Dedifferentiated amniotic fluid mesenchymal stem cell (primary cell): ENCODE results near the gene SLC38A6.
A peak's percentile ranks its signal among the peaks of the same experiment; 100 is the strongest.

Experiments used
- DNase-seq: peaks from one replicate; pipeline ENCODE4 v3.0.0-alpha.2; 2016; ENCODE audit errors: extremely low spot score

The SLC38A6 gene

DNA sequence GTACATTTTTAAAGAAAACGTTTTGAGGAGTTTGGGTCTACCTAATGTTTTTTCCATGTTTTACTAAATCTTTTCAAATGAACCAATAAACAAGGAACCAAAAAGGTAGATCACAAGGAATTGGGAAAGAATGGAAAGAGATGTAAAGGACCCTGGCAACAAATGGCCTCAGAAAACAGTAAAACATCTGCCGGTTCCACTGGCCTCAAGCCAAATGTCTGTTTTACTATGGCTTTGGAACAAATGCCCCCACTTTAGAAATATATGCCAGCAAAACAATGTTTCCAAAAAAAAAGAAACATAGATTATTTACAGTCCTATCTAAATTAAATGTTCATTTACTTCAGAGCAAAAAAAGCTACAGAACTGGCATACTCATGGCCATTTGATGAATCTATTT is 3.2 kb upstream of the SLC38A6 start:
- DNase-seq, result no peak

DNA sequence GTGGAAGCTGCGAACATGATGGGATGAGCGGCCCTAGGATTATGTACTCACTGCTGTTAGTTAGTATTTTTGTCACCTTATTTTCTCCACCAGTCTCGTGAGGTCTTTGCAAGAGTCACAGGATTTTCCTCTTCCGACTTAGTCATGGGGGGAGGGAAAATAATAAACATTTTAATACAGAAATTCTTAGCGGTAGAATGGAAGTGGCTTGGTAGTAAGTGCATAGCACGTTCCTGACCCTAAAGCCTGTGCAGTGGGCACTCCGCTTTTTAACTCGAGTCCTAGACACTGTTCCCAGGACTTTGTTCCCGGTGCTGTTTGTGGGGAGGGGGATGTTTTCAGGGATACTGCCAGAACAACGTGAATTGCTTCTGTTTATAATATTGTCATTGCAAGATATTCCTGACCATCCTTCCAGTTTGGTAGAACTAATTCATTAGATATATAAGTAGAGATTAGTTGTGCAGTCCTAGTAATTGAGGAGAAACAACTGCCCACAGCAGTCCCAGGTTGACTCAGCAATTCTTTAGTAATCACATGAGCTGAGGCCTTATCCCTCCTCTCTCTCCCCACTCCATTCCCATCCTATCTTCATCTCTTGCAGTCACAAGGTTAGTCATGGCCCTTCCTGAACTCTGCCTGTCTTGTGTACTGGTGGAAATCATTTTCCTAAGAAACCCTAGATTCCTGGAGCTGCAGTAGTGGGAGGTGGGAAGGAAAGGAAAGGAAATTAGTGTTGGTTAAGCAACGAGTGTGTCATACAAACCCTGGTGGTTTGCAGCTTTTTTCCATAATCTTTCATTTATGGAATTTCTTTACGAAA is 799 bp downstream of the SLC38A6 start:
- peak; percentile 44 for DNase-seq

DNA sequence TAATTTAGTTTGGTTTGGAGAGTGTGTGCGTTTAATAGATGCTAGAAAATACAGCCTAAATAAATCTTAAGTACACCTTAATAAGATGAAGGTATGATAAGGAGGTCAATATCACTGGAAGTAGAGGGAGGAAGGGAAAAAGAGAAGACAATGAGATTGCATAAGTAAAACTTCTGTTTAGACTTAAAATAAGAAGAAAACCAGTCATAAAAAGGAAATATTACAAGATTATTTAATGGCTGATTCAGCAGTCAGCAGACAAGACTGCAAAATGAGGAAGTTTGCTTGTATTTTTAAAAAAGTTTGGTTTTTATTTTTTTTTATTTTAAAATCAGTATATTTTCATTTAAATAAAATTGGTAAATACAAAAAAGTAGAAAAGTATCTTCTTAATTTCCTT is 3.2 kb downstream of the SLC38A6 start:
- DNase-seq, result no peak

DNA sequence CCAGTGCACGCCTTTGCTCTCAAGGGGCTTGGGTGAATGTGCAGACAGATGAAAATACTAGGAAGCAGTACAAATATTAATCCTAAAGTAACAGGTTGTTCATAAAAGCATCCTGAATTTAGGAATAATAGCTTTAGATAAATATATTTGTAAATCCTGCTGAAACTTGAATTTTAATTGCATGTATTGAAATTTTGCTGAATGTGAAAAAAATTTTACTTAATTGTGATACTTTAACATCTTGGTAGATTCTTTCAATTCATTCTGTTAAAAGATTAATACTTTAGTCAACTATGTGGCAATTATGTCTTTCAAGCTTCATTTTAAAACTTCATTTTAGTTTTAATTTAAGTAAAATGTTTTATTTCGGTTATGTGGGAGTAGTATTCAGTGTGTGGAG is 5.5 kb downstream of the SLC38A6 start:
- DNase-seq, result no peak

DNA sequence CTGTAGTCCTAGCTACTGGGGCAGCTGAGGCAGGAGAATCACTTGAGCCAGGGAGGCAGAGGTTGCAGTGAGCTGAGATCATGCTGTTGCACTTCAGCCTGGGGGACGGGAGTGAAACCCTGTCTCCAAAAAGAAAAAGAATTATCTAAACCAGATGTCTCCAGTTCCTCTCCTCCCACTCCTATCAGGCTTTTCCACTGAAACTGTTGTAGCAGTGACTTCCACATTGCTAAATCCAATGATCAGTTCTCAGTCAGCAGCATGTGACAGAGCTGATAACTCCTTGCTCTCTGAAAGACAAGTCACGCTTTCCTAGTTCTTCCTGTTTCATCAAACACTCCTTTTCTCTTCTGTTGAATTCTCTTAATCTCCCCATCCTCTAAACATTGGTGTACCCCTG is 8.6 kb downstream of the SLC38A6 start:
- DNase-seq, result peak; percentile 68

DNA sequence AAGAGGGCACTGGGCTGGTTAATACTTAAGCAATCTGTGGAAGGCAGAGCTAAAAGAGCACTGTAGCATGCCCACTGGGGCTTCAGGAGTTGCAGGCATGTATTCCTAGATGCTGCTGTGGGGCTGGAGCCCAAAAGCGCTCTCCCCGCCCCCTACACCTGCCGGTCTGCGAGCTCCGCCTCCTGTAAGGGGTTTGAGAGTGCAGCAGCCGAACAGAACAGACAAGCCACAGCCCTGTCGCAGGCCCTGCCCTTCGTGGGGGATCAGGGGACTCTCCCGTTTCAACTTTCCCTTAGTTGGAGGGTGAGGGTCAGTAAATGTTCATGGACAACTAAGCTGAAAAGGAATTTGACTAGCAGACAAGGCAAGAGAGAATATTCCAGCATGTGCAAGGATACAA is 17.6 kb downstream of the SLC38A6 start:
- no peak for DNase-seq

DNA sequence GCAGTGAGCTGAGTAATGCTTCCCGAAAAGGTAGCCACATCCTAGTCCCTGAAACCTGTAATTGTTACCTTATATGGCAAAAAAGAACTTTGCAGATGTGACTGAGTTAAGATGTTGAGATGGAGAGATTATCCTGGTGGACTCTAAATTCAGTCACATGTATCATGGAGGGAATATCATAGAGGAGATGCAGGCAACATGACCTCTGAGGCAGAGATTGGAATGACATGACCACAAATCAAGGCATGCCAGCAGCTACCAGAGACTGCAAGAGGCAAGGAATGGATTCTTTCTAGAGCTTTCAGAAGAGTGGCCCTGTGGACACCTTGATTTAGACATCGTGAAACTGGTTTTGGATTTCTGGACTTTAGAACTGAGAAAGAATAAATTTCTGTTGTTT is 18.5 kb downstream of the SLC38A6 start:
- DNase-seq, result no peak

DNA sequence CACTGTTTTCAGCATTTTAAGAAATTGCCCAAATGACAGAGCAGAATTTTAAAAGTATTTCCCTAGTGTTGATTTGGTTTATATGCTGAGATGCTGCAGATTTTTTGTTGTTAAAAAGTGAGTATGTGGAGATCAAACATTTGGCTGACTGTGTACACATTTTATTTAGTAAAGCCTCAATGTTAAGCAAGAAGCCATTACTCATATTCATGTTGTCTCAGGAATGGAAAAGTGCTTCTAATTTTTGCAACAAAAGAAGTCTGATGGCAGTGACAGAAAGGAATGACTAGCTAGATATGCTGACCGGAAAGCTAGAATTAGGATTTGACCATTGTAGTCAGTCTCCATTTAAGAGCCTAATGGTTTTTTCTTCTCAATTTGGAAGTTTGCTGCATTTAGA is 22.5 kb downstream of the SLC38A6 start:
- DNase-seq, result peak; percentile 67

DNA sequence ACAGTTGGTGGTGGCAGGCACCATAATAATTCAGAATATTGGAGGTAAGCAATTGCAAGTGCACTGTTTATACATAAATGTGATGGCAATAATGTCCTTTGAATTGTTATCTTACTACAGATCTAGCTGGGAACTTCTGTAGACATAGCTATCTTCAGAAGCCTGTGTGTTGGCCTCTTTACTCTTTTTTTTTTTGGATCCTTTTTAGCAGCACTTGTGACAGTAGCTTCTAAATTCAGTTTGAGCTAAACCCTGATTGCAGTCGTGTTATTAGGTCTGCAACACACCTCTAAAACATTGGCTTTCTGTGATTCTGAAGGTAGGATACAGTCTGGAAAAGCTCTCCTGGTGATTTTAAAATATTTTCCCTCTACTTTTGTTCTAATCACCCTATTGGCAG is 38.5 kb downstream of the SLC38A6 start:
- DNase-seq, result no peak

DNA sequence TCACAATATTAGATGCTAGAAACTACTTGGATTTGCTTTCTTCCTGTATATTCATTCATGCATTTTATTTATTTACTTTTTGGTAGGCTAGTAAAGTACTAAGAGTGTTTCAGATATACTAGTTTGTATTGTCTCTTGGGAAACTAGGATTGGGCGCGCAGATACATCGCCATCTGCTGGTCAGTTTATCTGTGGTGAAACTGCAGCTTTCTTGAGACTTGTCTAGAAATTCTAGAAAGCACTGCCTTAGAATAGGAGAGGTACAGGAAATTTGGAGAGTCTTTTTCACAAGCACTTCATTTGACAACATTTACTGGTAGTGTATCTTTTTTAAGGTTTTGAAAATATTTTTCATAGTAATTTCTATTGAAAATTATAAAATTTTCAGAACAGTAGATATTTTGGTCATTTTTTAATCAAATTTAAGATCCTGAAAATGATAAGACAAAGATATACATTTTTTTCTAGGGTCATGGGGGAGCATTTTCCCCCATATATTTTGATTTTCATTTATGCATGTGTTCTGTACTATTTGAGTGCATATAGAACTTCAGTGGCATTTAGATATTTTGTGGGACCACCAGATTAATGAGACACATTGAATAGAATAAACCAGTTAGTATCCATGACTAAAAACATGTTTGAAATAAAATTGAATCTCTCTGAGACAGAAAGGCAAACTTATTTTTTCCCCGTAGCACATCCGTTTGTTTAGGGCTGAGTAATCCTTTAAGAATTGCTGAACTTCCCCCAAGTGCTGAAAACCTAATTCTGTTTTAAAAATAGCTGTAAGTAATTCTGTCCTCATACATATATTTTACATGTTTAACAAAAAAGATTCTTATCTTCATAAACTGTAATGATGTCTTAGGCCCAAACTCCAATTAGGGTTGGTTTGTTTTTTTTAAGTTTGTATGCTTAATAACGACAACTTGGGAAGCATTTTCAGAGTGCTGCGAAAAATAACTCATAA is 44.5 kb downstream of the SLC38A6 start:
- DNase-seq, result peak; percentile 85

DNA sequence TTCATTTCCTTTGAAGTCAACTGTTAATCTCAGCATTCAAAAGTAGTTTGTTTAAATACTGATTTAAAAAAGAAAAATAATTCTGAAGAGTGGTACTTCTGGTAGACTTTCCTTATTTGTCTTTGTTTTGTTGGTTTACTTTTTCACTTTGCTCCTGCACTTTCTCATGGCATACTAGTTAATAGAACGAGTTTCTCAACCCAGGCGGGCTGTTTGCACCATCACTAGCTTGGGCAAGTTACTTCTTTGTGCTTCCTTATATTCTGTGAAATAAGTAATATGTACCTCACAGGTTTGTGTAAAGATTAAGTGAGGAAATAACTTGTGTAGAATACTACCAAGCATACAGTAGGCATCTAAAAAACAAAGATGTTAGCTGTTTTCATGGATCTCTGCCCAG is 45.5 kb downstream of the SLC38A6 start:
- DNase-seq, result no peak

DNA sequence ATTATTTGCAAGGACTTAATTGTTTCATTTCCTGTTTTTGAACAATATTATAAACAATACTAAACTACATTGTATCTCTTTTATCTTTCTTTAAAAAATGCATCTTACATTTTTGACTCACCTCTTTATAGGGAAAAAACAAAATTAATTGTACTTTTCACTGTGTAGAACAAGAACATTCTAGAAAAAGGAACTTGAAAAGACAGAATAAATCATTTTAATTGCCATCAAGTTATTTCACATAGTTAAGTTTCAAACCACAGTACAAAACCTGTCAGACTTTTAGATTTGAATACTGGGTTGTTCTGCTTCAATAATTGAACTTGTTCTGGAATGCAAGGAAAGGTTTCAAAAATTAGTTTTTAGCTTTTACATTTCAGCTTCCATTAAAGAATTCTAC is 50.0 kb downstream of the SLC38A6 start:
- DNase-seq, result no peak

DNA sequence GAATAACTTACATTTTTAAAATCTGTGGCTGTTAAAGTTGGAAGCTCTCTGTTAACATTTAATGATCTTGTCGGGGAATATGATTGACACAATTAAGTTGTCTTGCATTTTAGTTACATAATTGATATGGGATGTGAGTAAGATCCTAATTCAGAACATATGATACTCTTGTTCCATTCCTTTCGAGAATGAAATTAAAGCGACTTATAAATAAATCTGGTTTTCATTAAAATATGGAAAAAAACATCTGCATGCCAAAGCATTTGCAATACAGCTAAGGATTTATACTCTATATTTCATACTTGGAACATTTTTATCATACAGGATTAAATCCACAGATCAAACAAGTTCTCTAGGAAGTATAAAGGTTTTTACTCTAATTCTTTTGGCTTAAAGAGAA is 52.0 kb downstream of the SLC38A6 start:
- peak; percentile 73 for DNase-seq

DNA sequence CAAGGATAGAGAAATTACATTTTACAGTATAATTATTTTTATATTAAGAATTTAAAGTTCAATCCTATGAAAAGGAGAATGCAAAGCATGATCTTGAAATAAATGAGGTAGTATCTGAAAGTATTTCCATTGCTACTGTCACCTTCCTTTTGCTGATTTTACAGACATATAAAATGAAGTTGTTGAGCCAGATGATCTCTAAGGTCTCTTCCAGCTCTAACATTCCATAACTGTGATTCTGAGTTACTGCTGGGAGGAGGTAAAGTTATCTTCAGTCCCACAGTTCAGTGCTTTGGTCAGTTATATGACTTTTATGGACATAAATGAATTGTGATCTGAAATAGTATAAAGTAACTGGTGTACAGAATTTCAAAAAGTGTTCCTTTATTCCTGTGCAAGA is 52.8 kb downstream of the SLC38A6 start:
- peak; percentile 24 for DNase-seq

DNA sequence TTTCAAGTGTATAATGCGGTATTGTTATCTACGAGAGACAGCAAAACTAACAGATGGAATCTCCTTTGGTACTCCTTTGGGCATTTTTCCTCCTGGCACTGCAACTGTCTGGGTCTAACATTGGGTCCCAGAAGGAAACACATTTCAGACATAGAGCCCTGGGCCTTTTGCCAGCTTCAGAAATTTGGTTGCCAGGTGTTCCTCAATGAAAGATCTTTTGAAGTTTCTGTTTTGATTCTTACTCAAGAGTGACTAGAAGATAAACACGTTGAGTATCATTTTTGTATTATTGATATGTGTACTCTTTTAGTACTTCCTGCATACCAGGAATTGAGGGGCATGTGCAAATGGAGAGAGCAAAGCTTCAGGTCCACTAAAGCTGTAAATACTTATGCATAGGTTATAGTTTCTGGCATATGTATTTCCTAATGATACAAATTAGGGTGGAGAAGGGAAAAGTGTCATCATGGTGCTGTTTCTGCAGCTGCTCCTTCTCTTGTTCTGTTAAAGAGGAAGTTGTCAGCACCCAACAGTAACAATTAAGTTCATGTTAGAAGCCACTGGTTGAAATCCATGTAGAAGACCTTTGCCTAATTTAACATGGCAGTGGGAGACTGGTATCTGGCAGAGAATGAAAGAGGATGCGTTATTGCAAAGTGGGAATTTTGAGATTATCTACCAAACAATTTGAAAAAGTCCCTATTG is 53.5 kb downstream of the SLC38A6 start:
- no peak for DNase-seq

DNA sequence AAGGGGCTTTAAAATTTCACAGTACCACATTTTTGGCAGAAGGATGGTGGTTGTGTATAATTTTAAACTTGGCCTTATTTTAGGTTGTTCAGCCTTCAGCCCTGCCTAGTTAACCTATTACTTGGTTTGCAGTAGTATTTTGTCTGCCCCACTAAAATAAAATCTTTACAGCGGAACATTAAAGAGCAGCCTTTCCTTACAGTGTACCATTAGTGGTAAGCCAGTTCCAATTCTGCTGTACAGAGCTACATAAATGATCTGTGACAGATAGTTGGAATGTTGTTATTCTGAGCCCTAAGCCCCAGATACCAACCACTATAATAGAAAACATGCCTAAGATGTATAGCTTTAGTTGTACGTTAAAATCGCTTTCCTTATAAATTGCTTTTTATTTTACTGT is 56.2 kb downstream of the SLC38A6 start:
- DNase-seq, result peak; percentile 23

DNA sequence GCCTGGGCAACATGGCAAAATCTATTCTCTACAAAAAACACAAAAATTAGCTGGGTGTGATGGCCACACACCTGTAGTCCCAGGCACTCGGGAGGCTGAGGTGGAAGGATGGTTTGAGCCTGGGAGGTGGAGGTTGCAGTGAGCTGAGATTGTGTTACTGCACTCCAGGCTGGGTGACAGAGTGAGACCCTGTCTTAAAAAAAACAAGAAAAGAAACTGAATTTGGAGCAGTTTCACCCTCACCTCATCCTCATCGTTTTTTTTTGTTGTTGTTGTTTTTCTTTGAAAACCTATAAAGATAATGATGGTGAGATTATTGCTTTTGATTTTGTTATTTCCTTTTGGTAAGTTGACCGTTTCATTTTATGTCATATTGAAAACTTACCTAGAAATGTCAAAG is 60.7 kb downstream of the SLC38A6 start:
- DNase-seq, result no peak

DNA sequence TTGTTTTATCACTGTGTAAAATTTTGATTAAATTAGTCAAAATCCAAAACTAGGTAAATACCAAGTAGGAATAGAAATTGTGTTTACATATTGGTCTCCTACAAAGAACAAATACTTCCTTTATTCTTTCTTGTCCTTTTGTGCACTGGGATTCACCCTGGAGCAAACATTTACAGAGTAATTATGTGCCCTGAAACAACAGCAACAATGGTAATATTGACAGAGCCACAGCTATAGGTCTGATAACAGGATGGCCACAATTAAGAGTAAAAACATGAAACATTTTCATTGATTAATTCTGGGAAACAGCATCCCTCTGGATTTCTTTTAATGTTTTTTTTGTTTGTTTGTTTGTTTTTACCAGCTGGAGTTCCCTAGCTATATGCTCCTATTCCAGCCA is 61.2 kb downstream of the SLC38A6 start:
- DNase-seq, result no peak

DNA sequence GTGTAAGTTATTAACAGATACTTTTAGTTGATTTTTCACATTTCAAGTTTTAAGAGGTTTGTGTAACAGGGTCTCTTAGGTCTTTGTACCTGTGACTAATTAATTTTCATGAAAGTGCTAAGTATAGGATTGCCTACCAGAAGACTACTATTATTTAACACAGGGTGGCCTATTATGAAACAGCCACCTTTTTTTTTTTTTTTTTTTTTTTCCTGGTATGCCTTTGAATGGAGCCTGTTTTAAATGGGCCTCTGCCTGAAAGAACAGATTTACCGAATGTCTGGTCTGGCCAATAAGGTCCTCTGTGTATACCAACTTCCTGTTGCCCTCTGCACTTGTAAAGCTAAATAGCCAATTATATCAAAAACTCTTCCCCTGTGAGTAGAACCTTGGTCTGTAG is 62.5 kb downstream of the SLC38A6 start:
- no peak for DNase-seq

DNA sequence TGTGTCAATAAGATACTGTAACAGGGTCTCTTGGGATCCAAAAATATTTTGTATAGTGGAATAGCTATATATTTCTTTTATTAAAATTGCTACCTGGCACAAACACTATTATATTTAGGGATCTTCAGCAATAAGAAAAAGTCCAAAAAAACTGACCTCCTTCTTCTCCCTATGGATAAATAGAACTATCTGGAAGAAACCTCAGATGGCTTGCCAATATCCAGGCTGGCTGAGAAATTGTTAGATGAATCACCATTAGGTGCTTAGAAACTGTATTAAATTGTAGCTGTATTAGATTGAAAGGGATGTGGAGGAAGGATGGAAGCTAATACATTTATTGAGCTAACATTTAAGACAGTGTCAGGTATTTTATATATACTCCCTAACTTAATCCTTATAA is 66.0 kb downstream of the SLC38A6 start:
- no peak for DNase-seq

DNA sequence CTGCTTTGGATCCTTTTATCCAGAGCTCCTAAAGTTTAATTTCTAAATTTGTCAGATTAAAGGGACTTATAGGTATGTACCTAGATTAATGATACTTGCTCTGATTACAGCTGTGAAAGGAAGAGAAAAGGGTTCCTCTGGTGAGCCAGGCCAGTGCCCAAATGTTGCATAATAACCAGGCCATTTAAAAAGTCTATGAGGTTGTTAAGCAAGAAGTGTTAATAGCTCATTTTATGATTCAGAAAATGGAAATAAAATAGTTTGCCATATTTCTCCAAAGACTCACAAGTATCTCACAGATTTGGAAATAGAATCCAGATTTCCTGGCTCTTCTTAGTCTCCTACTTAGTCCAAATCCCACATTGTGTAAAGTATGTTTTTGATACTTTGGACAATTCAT is 67.6 kb downstream of the SLC38A6 start:
- no peak for DNase-seq

DNA sequence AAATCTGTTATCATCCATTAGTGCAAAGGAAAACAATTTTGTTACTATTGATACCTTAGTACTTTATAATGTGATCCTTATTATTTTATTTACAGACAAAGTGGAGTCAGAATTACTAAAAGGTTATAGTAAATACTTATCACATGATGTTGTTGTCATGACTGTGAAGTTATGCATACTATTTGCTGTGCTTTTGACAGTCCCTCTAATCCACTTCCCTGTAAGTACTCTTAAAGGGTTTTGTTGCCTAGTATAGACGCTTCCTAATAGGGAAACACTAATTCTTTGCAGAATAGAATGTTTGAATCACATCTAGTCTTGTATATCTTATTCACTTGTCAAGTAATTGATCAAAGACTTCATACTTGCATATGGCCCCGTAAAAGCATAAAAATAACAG is 69.4 kb downstream of the SLC38A6 start:
- no peak for DNase-seq
